ENCODE data around the gene RUBCN.
A peak's percentile ranks its signal among the peaks of the same experiment; 100 is the strongest.
"Not testable (repeated sequence)": the region's sequence is repeated elsewhere in the genome, so short reads cannot be mapped to it uniquely, and the experiment has no call there.

Gene RUBCN

DNA sequence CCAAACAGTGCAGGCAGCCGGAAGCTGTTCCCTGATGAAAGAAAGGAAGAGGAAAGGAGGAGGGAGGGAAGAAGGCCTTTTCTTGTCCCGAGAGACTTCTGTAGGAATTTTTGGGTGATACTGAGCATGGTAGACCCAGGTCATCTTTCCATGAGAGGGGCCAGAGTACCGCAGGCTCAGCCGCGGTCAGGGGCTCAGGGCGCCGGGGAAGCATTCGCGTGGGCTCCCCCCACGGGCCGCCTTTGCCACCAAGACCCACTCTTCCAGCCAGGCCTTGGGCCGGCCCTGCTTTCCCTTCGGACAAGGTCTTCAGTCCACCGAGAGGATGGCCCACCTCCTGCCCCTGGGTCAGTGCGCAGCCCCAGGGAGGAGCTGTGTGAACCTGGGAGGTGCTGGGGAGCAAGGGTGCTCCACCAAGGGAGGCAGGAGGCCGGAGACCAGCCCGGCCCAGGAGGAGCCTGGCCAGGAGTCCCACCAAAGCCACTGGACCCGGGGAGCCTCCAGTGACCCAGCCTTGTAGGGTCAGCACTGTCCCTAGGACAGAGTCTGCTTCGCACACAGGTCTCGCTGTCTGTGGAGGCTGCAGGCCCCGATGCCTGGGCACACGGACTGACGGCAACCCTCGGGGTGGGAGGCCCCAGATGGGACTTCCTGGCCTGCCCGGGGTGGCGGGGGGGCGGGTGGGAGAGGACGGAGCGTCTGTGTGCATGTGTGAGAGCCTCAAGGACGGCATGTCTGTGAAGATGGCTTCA lies 79.0 kb downstream of the RUBCN start:
- not testable (repeated sequence) for FAIRE-seq; DNase-seq (ENCODE audit: insufficient read length, low spot score)

DNA sequence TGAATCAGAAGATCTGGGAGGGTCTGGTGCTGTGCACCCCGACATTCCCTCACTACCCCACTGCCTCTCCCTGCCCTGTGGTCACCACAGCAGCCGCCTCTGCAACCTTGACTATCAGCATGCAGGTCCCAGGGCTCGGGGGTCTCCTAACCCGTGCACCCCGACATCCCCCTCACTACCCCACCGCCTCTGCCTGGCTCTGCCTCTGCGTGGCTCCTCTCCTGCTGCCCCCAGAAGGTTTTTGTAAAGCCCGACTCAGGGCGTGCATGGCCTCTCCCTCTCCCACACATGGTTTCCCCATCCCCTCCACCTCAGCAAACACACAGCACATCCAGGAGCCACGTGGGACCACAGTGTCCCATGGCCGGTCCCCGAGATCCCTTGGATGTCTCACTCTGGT lies 79.7 kb downstream of the RUBCN start:
- not testable (repeated sequence) for FAIRE-seq; DNase-seq (ENCODE audit: insufficient read length, low spot score)

DNA sequence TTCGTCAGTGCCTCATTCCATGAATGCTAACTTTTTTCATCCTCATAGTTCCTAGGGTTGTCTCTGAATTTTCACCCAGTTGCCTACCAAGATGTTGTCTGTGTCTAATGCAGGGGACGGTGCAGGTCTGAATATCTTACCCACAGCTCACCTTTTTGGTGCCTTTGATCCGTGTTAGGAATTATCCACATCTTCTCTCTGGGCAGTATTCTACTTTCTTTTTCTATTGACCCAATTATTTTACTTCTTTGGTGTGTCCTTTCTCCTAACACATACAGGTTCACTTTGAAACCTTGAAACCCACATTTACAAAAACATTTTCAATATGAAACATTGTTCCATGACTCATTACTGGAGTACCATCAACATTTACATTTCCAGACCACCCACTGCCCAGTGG lies 80.6 kb downstream of the RUBCN start:
- not testable (repeated sequence) for FAIRE-seq; DNase-seq (ENCODE audit: insufficient read length, low spot score)

DNA sequence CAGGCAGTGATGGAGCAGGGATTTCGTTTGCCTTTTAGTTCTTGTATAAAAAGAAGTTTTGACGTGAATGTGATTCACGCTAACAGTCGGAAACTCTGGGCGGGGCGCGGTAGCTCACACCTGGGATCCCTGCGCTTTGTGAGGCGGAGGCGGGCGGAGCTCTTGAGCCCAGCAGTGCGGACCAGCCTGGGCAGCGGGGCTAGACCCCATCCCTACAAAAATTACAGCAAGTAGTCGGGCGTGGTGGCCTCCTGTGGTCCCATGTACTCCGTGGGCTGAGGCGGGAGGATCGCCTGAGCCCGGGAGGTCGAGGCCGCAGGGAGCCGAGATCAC lies 81.7 kb downstream of the RUBCN start:
- not testable (repeated sequence) for DNase-seq (ENCODE audit: insufficient read length, low spot score); FAIRE-seq

DNA sequence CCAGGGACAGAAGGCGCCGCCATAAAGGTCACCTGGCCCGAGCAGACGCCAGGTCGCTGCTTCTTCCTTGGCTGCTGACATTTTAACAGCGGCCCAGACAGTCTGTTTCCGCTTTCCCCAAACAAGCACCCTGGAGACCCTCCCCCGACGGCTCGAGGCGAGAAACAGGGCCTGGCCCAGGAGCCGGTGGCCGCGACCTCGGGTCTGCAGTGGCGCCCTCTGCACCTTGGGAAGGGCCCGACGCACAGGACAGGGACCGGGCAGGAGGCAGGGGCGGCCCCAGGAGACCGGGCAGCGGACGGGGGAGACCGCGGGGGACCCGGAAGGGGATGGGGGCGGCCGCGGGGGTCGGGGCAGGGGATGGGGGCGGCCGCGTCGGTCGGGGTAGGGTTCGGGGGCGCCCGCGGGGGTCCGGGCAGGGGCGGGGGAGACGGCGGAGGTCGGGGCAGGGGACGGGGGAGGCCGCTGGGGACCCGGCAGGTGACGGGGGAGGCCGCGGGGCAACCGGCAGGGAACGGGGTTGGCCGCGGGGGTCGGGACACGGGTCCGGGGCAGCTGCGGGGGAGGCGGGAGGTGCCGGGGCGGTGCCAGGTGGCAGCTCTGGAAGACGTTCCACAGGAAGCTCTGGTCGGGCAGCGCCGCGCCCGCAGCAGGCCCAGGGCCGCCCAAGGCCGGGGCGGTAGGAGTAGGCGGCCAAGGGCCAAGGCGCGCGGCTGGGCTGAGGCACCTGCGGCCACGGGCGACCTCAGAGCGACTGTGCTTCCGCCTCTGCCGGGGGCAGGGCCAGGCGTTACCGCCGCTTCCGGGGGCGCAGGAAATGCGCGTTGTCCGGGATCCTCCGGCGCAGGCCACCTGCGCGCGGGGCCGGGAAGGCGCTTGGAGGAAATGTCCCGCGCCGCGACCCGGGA lies 82.4 kb downstream of the RUBCN start:
- FAIRE-seq; DNase-seq (ENCODE audit: insufficient read length, low spot score): not testable (repeated sequence)

DNA sequence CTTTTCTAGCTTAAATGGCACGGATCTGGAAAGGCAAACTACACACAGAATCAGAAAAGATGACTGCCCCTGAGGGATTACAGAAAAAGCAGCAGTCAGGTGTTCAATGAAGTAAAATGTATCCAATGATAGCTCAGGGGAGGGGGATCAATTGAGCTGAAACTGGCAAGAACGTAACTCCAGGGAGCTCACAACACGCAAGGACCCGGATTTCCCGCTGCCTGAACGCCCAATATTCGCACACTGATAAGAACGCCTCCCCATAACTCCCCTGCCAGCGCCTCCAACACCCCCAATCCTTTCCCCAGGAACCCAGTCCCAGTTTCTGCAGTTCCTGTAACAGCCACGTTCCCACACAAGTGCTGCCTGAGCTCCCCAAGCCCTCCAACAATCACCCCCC lies 83.8 kb downstream of the RUBCN start:
- FAIRE-seq; DNase-seq (ENCODE audit: insufficient read length, low spot score): not testable (repeated sequence)

DNA sequence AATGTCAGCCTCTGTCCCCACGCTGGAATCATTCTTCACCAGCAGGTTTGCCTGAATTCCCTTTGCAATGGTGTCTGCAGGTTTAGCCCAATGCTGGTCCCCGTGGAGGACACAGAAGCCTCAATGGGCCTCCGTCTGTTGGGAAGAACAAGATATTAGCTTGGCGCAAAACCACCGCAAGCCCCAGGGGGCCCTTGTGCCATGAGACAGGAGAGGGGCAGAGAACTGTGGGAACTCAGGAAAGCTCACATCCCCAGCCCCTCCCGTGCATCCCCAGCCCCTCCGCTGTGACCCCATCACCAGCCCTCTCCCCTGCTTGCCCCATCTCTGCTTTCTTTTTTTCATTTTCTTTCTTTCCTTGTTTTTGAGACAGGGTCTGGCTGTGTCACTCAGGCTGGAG lies 89.1 kb downstream of the RUBCN start:
- not testable (repeated sequence) for DNase-seq (ENCODE audit: insufficient read length, low spot score); FAIRE-seq

DNA sequence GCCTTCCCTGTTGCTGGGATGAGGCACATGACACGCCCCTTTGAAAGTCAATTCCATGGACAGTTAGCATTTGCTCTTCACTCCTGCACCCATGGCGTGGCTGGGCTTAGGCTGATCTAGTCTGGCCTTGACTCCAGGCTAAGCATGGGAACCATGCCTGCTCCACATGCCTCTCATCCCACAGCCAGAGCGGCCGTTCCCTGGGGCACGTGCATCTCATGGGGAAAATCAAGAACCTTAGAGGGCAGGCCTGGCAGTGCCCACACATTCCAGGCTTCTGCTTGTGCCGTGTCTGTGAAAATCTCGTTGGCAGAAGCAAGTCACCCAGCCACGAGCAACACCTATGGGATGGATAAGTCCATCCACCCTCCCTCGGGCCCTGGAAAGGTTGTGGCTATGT lies 89.5 kb downstream of the RUBCN start:
- not testable (repeated sequence) for DNase-seq (ENCODE audit: insufficient read length, low spot score); FAIRE-seq

DNA sequence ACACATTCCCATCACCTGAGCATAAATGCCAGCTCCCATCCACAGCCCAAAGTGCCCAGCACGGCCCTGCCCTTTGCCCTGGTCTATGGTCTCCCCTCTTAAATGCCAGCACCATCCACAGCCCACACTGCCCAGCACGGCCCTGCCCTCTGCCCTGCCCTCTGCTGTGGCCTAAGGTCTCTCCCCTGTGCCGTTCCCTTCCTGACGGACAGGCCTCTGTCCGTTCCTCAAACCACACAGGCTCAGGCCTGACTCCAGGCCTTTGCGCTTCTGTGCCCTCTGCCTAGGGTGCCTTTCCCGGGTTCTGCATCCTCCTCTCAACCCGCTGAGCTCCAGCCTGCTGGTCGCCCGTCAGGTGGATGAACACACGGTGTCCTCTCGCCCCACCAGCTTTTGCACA lies 90.4 kb downstream of the RUBCN start:
- not testable (repeated sequence) for FAIRE-seq; DNase-seq (ENCODE audit: insufficient read length, low spot score)

DNA sequence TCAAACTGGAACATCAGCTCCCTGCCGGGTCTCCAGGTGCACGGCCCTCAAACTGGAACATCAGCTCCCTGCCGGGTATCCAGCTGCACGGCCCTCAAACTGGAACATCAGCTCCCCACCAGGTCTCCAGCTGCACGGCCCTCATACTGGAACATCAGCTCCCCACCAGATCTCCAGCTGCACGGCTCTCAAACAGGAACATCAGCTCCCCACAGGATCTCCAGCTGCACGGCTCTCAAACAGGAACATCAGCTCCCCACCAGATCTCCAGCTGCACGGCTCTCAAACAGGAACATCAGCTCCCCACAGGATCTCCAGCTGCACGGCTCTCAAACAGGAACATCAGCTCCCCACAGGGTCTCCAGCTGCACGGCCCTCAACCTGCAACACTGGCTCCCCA lies 99.1 kb downstream of the RUBCN start:
- not testable (repeated sequence) for DNase-seq (ENCODE audit: insufficient read length, low spot score); FAIRE-seq

DNA sequence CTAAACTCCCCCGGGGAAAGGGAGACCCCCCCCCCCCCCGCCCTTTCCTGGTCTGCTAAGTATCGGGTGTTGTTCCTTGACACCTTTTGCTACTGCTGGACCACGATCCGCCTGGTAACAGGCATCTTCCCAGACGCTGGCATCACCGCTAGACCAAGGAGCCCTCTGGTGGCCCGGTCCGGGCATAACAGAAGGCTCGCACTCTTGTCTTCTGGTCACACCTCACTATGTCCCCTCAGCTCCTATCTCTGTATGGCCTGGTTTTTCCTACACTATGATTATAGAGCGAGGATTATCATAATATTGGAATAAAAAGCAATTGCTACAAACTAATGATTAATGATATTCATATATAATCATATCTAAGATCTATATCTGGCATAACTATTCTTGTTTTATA lies 104.7 kb downstream of the RUBCN start:
- FAIRE-seq; DNase-seq (ENCODE audit: insufficient read length, low spot score): not testable (repeated sequence)

DNA sequence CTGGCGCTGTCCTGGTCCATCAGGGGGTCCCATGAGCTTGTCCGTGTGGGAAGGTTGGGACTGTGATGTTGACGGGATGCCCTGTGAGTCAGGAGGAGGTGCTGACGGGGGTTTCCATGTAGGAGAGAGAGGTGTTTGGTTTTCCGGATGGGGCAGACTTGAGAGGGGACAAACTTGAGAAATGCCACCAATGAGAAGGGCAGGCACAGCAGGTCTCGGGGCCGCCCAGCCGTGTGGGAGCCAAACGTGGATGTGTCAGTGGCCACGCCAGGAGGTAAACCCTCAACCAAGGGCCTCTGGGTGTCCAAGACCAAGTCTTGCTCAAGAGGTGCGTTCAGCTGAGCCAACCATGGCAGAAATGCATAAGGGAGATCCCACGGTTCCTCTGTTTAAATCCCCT lies 105.9 kb downstream of the RUBCN start:
- not testable (repeated sequence) for DNase-seq (ENCODE audit: insufficient read length, low spot score); FAIRE-seq

DNA sequence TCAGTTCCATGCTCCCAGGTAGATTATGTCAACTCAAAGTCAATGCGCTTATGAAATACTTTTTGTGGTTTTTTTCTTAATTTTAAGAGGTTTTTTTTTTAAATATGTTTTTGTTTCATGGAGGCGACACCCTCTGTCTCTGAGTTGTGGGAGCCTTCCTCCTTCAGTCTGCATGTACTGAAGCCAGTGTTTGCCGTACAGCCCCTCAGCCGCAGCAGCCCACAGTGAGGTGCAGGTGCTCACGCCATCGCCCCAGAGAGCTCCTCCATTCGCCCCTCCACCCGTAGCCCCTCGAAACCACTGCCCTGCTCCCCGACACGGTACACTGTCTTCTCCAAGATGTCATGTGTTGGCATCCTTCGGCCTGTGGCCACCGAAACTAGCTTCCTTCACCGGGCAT lies 107.4 kb downstream of the RUBCN start:
- DNase-seq (ENCODE audit: insufficient read length, low spot score); FAIRE-seq: not testable (repeated sequence)

DNA sequence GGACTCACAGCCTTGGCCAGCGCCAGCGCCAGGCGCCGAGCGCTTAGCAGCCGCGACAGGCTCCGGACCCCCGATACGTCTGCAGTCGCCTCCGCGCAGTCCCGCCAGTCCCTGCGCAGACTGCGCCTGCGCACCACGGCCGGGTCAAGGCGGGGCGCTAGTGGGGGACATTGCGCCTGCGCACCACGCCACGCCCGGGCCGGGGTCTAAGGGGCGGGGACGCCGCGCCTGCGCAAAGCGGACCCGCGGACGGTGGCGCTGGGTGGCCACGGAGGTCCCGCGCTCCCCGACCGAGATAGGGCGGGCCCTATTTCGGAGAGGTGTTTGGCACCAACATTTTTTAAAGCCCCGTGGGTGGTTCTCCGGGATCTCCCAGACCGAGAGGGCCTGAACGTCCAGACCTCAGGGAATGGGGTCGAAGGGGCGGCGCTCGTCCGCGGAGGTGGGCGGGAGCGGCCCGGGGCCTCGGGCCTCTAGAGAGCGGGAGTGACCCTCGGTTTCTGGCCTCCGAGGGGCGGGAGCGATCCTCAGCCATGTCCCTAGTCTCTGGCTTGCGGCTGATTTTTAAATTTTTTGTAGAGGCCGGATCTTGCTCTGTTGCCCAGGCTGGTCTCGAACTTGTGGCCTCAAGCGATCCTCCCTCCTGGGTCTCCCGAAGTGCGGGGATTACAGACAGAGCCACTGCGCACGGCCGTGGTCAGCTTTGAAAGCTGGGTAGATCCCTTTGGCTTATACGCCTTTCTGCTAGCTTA lies 108.8 kb downstream of the RUBCN start:
- peak; percentile 64 for DNase-seq (ENCODE audit: insufficient read length, low spot score)
- not testable (repeated sequence) for FAIRE-seq

DNA sequence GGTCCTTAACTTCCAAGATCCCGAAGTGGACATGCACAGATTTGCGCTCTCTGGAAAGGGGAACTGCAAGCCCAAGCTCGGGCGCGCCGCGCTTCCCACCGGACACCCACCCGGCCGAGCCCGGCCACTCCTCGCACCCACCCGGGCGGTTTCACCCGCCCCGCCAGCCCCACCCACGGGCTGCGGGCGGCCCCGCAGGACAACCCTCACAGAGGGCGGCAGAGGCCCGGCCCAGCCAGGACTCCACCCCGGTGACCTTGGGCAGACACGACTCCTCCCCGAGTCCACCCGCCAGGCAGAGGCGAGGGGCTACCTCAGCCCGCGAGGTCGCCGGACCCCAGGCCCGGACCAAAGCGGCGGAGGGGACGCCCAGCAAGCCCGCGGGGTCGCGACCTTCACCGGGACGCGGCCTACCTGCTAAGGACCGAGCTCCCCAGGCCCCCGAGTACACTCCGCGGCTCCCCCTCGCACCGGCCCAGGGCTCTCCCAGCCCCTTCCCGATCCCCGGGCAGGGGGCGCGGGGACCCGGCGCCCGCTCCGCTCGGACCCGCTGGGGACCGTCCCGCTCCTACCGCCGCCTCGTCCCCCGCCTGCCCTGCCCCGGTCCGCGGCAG lies 109.4 kb downstream of the RUBCN start:
- not testable (repeated sequence) for FAIRE-seq; DNase-seq (ENCODE audit: insufficient read length, low spot score)

DNA sequence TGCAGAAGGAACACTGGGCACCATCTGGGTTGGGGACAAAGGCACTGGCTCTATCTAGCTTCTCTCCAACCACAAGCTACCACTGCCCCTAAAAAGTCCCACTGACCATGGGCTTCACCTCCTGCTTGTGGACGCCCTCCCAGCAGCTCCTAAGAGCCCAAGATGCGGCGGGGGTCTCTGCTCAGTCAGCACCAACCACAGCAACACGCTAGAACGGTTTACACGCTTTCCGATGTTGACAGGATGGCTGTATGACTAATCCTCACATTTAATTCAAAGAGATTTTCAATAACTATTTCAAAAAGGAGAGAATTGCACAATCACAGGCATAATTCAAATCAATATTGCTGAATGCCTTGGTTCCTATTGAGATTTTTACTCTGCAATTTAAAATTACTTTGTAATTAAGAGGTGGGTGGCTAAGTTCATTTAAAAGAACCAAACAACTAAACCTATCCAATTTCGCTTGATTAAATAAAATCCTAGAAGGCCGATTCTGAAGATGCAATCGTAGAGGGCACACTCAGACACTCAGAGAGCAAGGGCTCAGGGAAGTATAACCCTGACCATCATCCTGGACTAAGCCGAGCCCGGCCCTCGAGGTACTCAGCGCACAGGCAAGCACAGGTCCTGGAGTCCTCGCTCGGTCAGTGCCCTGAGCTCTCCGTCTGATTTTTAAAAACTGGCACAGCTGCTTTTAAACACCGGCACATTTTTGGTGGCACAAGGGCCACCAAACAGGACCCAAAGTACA lies 110.1 kb downstream of the RUBCN start:
- not testable (repeated sequence) for FAIRE-seq; DNase-seq (ENCODE audit: insufficient read length, low spot score)

DNA sequence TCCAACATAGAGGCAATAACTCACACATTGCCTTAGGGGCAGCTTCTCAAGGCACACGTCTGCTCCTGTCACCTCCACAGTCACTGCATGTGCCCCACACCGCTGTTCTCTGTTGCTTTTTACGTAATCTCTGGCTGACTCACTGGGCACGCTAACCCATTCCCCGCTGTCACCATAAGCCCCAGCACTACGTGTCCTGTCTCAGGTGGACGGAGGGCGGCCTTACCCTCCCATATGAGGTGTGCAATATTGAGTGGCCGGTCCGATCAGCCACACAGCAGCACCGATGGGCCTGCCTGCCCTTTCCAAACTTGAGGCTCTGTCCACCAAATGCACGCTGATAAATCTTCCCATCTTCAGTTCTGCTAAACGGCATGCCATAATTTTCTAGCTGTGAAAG lies 115.2 kb downstream of the RUBCN start:
- not testable (repeated sequence) for FAIRE-seq; DNase-seq (ENCODE audit: insufficient read length, low spot score)

Data from D721Med (cell line).